ENCODE data around the gene LSMEM2.
A peak's percentile ranks its signal among the peaks of the same experiment; 100 is the strongest.
"Not testable (repeated sequence)": the region's sequence is repeated elsewhere in the genome, so short reads cannot be mapped to it uniquely, and the experiment has no call there.

Gene LSMEM2

DNA sequence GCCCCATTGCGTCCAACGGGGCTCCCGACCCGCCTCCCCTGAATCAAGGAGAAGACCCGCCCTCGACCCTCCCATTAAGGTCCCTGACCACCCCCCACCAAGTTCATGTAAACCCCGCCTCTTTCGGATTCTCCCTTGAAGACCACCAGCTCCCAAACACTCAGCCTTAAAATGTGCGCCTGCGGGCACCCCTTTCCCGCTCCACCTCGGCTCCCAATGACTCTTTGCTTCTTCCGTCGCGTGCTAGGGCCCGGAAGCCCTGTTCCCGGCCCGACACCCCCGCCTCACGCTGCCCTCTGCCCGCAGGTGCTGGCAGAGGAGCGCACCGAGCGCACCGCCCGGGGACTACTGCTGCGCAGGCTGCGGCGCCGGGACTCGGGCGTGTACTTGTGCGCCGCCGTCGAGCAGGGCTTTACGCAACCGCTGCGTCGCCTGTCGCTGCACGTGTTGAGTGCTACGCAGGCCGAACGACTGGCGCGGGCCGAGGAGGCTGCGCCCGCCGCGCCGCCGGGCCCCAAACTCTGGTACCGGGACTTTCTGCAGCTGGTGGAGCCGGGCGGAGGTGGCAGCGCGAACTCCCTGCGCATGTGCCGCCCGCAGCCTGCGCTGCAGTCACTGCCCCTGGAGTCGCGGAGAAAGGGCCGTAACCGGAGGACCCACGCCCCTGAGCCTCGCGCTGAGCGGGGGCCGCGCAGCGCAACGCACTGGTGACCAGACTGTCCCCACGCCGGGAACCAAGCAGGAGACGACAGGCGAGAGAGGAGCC, 2.7 kb upstream of the LSMEM2 start:
- TF ChIP-seq SPI1 (IDR thresholded peaks at IDR 0.05; ENCODE audit: low read depth, low read length) (no peak), TAF1 (IDR thresholded peaks at IDR 0.05; ENCODE audit: low read depth, low read length) (no peak), POLR2A (IDR thresholded peaks at IDR 0.05; ENCODE audit: low read depth, low read length) (no peak), POLR2AphosphoS5 (IDR thresholded peaks at IDR 0.05; ENCODE audit: low read depth, low read length) (no peak), PAX5 (IDR thresholded peaks at IDR 0.05; ENCODE audit: insufficient read depth, low read length, severe bottlenecking) (no peak), POU2F2 (IDR thresholded peaks at IDR 0.05; ENCODE audit: low read depth, low read length) (no peak)
- no peak for DNase-seq (ENCODE audit: insufficient read length, low spot score)
- no peak for FAIRE-seq

- TF ChIP-seq TAF1 (IDR thresholded peaks at IDR 0.05; ENCODE audit: low read depth, low read length) (no peak), PAX5 (IDR thresholded peaks at IDR 0.05; ENCODE audit: insufficient read depth, low read length, severe bottlenecking) (no peak), POU2F2 (IDR thresholded peaks at IDR 0.05; ENCODE audit: low read depth, low read length) (no peak), POLR2A (IDR thresholded peaks at IDR 0.05; ENCODE audit: low read depth, low read length) (no peak), POLR2AphosphoS5 (IDR thresholded peaks at IDR 0.05; ENCODE audit: low read depth, low read length) (no peak), SPI1 (IDR thresholded peaks at IDR 0.05; ENCODE audit: low read depth, low read length) (no peak)
- FAIRE-seq (no peak), DNase-seq (ENCODE audit: insufficient read length, low spot score) (no peak)
These were observed 2.2 kb upstream of the LSMEM2 start for GRCh38 chr3:50276762-50277101.

GRCh38 chr3:50278123-50278879, 586 bp upstream of the LSMEM2 start:
- DNase-seq (ENCODE audit: insufficient read length, low spot score) (no peak), FAIRE-seq (no peak)
- TF ChIP-seq SPI1 (IDR thresholded peaks at IDR 0.05; ENCODE audit: low read depth, low read length) (no peak), POLR2AphosphoS5 (IDR thresholded peaks at IDR 0.05; ENCODE audit: low read depth, low read length) (no peak), PAX5 (IDR thresholded peaks at IDR 0.05; ENCODE audit: insufficient read depth, low read length, severe bottlenecking) (no peak), POLR2A (IDR thresholded peaks at IDR 0.05; ENCODE audit: low read depth, low read length) (no peak), TAF1 (IDR thresholded peaks at IDR 0.05; ENCODE audit: low read depth, low read length) (no peak)

- FAIRE-seq = no peak
- TF ChIP-seq POLR2AphosphoS5 (IDR thresholded peaks at IDR 0.05; ENCODE audit: low read depth, low read length) (no peak), PAX5 (IDR thresholded peaks at IDR 0.05; ENCODE audit: insufficient read depth, low read length, severe bottlenecking) (no peak), POLR2A (IDR thresholded peaks at IDR 0.05; ENCODE audit: low read depth, low read length) (no peak), SPI1 (IDR thresholded peaks at IDR 0.05; ENCODE audit: low read depth, low read length) (no peak), POU2F2 (IDR thresholded peaks at IDR 0.05; ENCODE audit: low read depth, low read length) (no peak), TAF1 (IDR thresholded peaks at IDR 0.05; ENCODE audit: low read depth, low read length) (no peak)
- DNase-seq (ENCODE audit: insufficient read length, low spot score) = no peak
These were observed 549 bp downstream of the LSMEM2 start for GRCh38 chr3:50279255-50280016.

GRCh38 chr3:50284121-50284520, 5.2 kb downstream of the LSMEM2 start:
- not testable (repeated sequence) for DNase-seq (ENCODE audit: insufficient read length, low spot score); FAIRE-seq

GRCh38 chr3:50286322-50287227, 7.7 kb downstream of the LSMEM2 start:
- TF ChIP-seq POLR2AphosphoS5 (IDR thresholded peaks at IDR 0.05; ENCODE audit: low read depth, low read length) (peak; percentile 60), POU2F2 (IDR thresholded peaks at IDR 0.05; ENCODE audit: low read depth, low read length) (no peak)
- FAIRE-seq = no peak
- DNase-seq (ENCODE audit: insufficient read length, low spot score) = no peak

DNA sequence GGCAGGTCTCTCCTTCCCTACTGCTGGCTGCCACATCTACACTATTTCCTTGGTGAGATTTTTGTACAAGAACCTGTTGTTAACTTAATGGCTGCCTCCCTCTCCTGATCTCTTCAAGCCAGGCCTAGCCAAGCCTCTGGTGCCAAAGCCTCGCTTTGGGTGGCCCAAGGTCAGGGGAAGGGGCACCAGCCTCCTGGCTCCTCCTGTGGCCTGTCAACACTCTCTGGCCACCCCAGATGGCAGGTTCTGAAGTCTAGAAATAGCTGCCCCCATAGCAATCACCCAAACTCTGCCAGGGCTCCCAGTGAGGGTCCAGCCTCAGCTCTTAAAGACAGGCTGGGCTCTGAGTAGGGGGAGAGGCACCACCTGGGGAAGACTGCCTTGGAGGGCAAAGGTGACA, 8.4 kb downstream of the LSMEM2 start:
- no peak for TF ChIP-seq POLR2A (IDR thresholded peaks at IDR 0.05; ENCODE audit: low read depth, low read length)
- TF ChIP-seq POU2F2 (IDR thresholded peaks at IDR 0.05; ENCODE audit: low read depth, low read length) = no peak
- TF ChIP-seq POLR2AphosphoS5 (IDR thresholded peaks at IDR 0.05; ENCODE audit: low read depth, low read length) = no peak
- no peak for TF ChIP-seq TAF1 (IDR thresholded peaks at IDR 0.05; ENCODE audit: low read depth, low read length)
- TF ChIP-seq SPI1 (IDR thresholded peaks at IDR 0.05; ENCODE audit: low read depth, low read length) = no peak
- no peak for TF ChIP-seq PAX5 (IDR thresholded peaks at IDR 0.05; ENCODE audit: insufficient read depth, low read length, severe bottlenecking)
- FAIRE-seq (no peak), DNase-seq (ENCODE audit: insufficient read length, low spot score) (no peak)

GRCh38 chr3:50288387-50289007, 9.6 kb downstream of the LSMEM2 start:
- TF ChIP-seq SPI1 (IDR thresholded peaks at IDR 0.05; ENCODE audit: low read depth, low read length) (no peak), TAF1 (IDR thresholded peaks at IDR 0.05; ENCODE audit: low read depth, low read length) (no peak), POU2F2 (IDR thresholded peaks at IDR 0.05; ENCODE audit: low read depth, low read length) (no peak), POLR2A (IDR thresholded peaks at IDR 0.05; ENCODE audit: low read depth, low read length) (no peak), POLR2AphosphoS5 (IDR thresholded peaks at IDR 0.05; ENCODE audit: low read depth, low read length) (no peak), PAX5 (IDR thresholded peaks at IDR 0.05; ENCODE audit: insufficient read depth, low read length, severe bottlenecking) (no peak)
- DNase-seq (ENCODE audit: insufficient read length, low spot score) (no peak), FAIRE-seq (no peak)

Data from GM12891 (cell line).